Adrenal gland (tissue), 12 donors: ENCODE data around the gene WNT2B. TPM values are rescaled to one million over a fixed set of nuclear protein-coding genes. Genes with fewer than 3 reads are reported as not detected.

Experiments used
- DNase-seq, 7 donors: peaks; one replicate each; pipeline ENCODE4 v3.0.0-alpha.2; 2019 to 2020
- H3K27ac ChIP-seq, 5 donors: fragments of 200-600 bp; sonication (generic) in 4 of 5; 1 replicate in 3 of 5; 2 replicates in 2 of 5; pipeline versions ENCODE4 v1.5.1 to v1.8.0; 2016 to 2020; ENCODE audit warnings: mild to moderate bottlenecking in 1 of 5
- H3K27me3 ChIP-seq: fragments of 200-600 bp; 2 replicates; pipeline ENCODE4 v1.8.0; 2021
- H3K36me3 ChIP-seq, 2 donors: fragments of 200-600 bp; replicated peaks in 1 of 2; 1 replicate in 1 of 2; 2 replicates in 1 of 2; pipeline versions ENCODE4 v1.5.1 to v1.8.0; 2018 to 2022
- H3K4me1 ChIP-seq, 2 donors: fragments of 200-600 bp; replicated peaks in 1 of 2; 1 replicate in 1 of 2; 2 replicates in 1 of 2; pipeline versions ENCODE4 v1.5.1 to v1.8.0; 2018 to 2021
- H3K4me3 ChIP-seq, 4 donors: fragments of 200-600 bp; sonication (generic) in 3 of 4; one replicate each; pipeline ENCODE4 v1.5.1; 2016 to 2018
- H3K9me3 ChIP-seq, 3 donors: fragments of 200-600 bp; sonication (generic) in 1 of 3; replicated peaks in 1 of 3; 1 replicate in 2 of 3; 2 replicates in 1 of 3; pipeline versions ENCODE4 v1.5.1 to v1.8.0; 2016 to 2021
- CTCF ChIP-seq, 6 experiments: fragments of 450-650 bp in 4 of 6; fragments of 200-600 bp in 2 of 6; sonication (generic) in 1 of 6; IDR thresholded peaks; 1 replicate in 5 of 6; 2 replicates in 1 of 6; pipeline versions ENCODE4 v1.5.1 to v1.8.0; 2016 to 2021; ENCODE audit warnings: antibody characterized with exemption in 6 of 6, mild to moderate bottlenecking in 2 of 6, moderate library complexity in 1 of 6
- POLR2A ChIP-seq, 2 donors: fragments of 450-650 bp; IDR thresholded peaks; one replicate each; pipeline ENCODE4 v1.6.1; 2017; ENCODE audit warnings: antibody characterized with exemption in 2 of 2, mild to moderate bottlenecking in 2 of 2, moderate library complexity in 1 of 2
- WGBS, 4 donors: extraction: QIAGEN DNeasy Blood & Tissue Kit in 2 of 4; methylation state at CpG; one replicate each; pipeline versions ENCODE4 v1.1.5 to v1.1.7; 2013 to 2017; 5-methylcytosine and 5-hydroxymethylcytosine counted together
- intact Hi-C, 2 donors: fragments of 100-400 bp; cut with DNase I; formaldehyde crosslinking; loops; one replicate each; pipeline versions ENCODE4 v1.14.1 to v1.15.0; 2022 to 2023
- polyA plus RNA-seq, 3 donors: library from polyadenylated mRNA; stranded (reverse); fragments of 200-250 nt in 2 of 3; fragments of 350-450 nt in 1 of 3; fragmentation: Illumina TruSeq in 1 of 3; extraction: RNeasy Lipid Tissue Mini Kit (QIAGEN cat#74804) in 1 of 3; gene quantifications; one replicate each; pipeline ENCODE4 v1.2.3, GENCODE V29; 2013 to 2014
- total RNA-seq, 9 donors: library from RNA; depleted of rRNA in 4 of 9; stranded (reverse); fragments of >200 nt in 4 of 9; fragments of 120-200 nt in 1 of 9; fragmentation: NEBNext Ultra II Directional in 1 of 9; extraction: Animal tissue kit (Norgen Biotek cat#: 25700) in 1 of 9; gene quantifications; one replicate each; pipeline versions ENCODE4 v1.1.0 to v1.2.4, GENCODE V29; 2013 to 2023
- donor health status: healthy with polysubstance abuse.
- donor health status: Bipolar disorder and iron deficiency.
- donor health status: DM: yes; HTN: yes; CAD: no.
- donor health status: DM: no; HTN: no; CAD: no.
- donor health status: DM: no; HTN: no; CAD: no.
- donor health status: DM: yes; HTN: yes; CAD: no.

The WNT2B gene
- total and polyA plus RNA-seq, 12 donors, result 0.63 to 8.1 (median 1.9) TPM

- intact Hi-C loops, result loop anchor here in 1 of 2 donors (10.0 kb wide), 1 partner anchor 107 kb away; the partner anchor contains the start of genes CAPZA1 and ST7L
- Histone ChIP-seq H3K9me3 (no peaks in the 10 kb centered on the region), H3K27me3 (no peaks in the 10 kb centered on the region), H3K36me3 (no peaks in the 10 kb centered on the region), H3K4me1 (peaks cover 8 to 24% of the 10 kb centered on the region in 2 donors), H3K4me3 (no peak overlapping the region), H3K27ac (no peak overlapping the region)
- TF ChIP-seq CTCF (IDR thresholded peaks at IDR 0.05), result no peak
- no peak for TF ChIP-seq POLR2A (IDR thresholded peaks at IDR 0.05)
- DNase-seq, result no peak
- 78 to 91% (median 85%) methylated on average over 9 of the region's 9 CpGs for WGBS, 4 donors
These were observed 1.4 kb upstream of the WNT2B start for GRCh38 chr1:112507336-112507735.

GRCh38 chr1:112507921-112508277 lies 866 bp upstream of the WNT2B start:
- DNase-seq, result no peak
- no peaks in the 10 kb centered on the region for H3K27me3 ChIP-seq
- no peak overlapping the region for H3K27ac ChIP-seq
- H3K9me3 ChIP-seq, result no peaks in the 10 kb centered on the region
- intact Hi-C loops, result loop anchor here in 1 of 2 donors (10.0 kb wide), 1 partner anchor 107 kb away; the partner anchor contains the start of genes CAPZA1 and ST7L
- H3K4me1 ChIP-seq, result peaks cover 8 to 24% of the 10 kb centered on the region in 2 donors
- TF ChIP-seq CTCF (IDR thresholded peaks at IDR 0.05) (no peak), POLR2A (IDR thresholded peaks at IDR 0.05) (no peak)
- no peaks in the 10 kb centered on the region for H3K36me3 ChIP-seq
- peak overlapping the region in 2 of 4 donors; percentile 20 to 63 for H3K4me3 ChIP-seq
- 1 to 3% (median 2%) methylated on average over 11 to 15 of the region's 15 CpGs for WGBS, 4 donors

- Histone ChIP-seq H3K36me3 (no peaks in the 10 kb centered on the region), H3K4me1 (peaks cover 8 to 24% of the 10 kb centered on the region in 2 donors), H3K9me3 (no peaks in the 10 kb centered on the region), H3K27ac (no peak overlapping the region), H3K4me3 (peak overlapping the region in 3 of 4 donors; percentile 20 to 63 (median 23)), H3K27me3 (no peaks in the 10 kb centered on the region)
- TF ChIP-seq POLR2A (IDR thresholded peaks at IDR 0.05) (no peak), CTCF (IDR thresholded peaks at IDR 0.05) (no peak)
- 17 to 27% (median 17%) methylated on average over 35 to 66 of the region's 66 CpGs; no CpG with 5 or more reads in 1 of the 4 donors for WGBS, 4 donors
- DNase-seq, result peak in 2 of 7 donors; percentile 19 to 37
- intact Hi-C loops, result loop anchor here in 1 of 2 donors (10.0 kb wide), 1 partner anchor 106 kb away; the partner anchor contains the start of genes CAPZA1 and ST7L
These were observed 367 bp downstream of the WNT2B start for GRCh38 chr1:112509005-112509659.

GRCh38 chr1:112509660-112510178 lies 954 bp downstream of the WNT2B start:
- H3K36me3 ChIP-seq, result no peaks in the 10 kb centered on the region
- no peak overlapping the region for H3K27ac ChIP-seq
- intact Hi-C loops, result loop anchor here in 1 of 2 donors (10.0 kb wide), 1 partner anchor 105 kb away; the partner anchor contains the start of genes CAPZA1 and ST7L
- no peak overlapping the region for H3K4me3 ChIP-seq
- H3K9me3 ChIP-seq, result no peaks in the 10 kb centered on the region
- WGBS, 4 donors, result 67 to 72% (median 68%) methylated on average over 16 of the region's 16 CpGs
- no peak for DNase-seq
- H3K4me1 ChIP-seq, result peaks cover 8 to 24% of the 10 kb centered on the region in 2 donors
- TF ChIP-seq POLR2A (IDR thresholded peaks at IDR 0.05) (no peak), CTCF (IDR thresholded peaks at IDR 0.05) (no peak)
- no peaks in the 10 kb centered on the region for H3K27me3 ChIP-seq
